ENCODE measurements around the gene LCT. TPM values are rescaled to one million over a fixed set of nuclear protein-coding genes. Genes with fewer than 3 reads are reported as not detected.
"Not testable (repeated sequence)": the region's sequence is repeated elsewhere in the genome, so short reads cannot be mapped to it uniquely, and the experiment has no call there.

The LCT gene
- total RNA-seq, result under 1 TPM; 0.05 to 0.21 (median 0.10) TPM

- Mint-ChIP-seq H3K4me3 (no peak within 1 kb of the TSS), H3K9me3 (no peaks in the 10 kb centered on the region), H3K27me3 (ENCODE audit: low read depth) (no peaks in the 10 kb centered on the region), H3K4me1 (ENCODE audit: low read depth) (peaks cover 7% of the 10 kb centered on the region), H3K36me3 (ENCODE audit: insufficient read depth) (peaks cover 5% of the 10 kb centered on the region)
- ATAC-seq (no peak), DNase-seq (no peak)
Measured at GRCh38 chr2:135836596-135837270, at the start of gene LCT. Gene LCT, minus strand, starts transcription at chr2:135837184. Its CDS starts 15 bp downstream, at chr2:135837169.

- DNase-seq, result no peak
- no peaks in the 10 kb centered on the region for H3K9me3 Mint-ChIP-seq
- H3K4me3 Mint-ChIP-seq, result no peak overlapping the region
- peak in 1 of 2 donors; percentile 7 for ATAC-seq
- H3K27me3 Mint-ChIP-seq (ENCODE audit: low read depth), result peaks cover 3% of the 10 kb centered on the region
- no peaks in the 10 kb centered on the region for H3K36me3 Mint-ChIP-seq (ENCODE audit: insufficient read depth)
- peaks cover 2% of the 10 kb centered on the region for H3K4me1 Mint-ChIP-seq (ENCODE audit: low read depth)
Measured at GRCh38 chr2:135885709-135886108, 48.7 kb upstream of the LCT start.

GRCh38 chr2:135882415-135882814 is 45.4 kb upstream of the LCT start:
- Mint-ChIP-seq H3K4me1 (ENCODE audit: low read depth) (peaks cover 3% of the 10 kb centered on the region), H3K4me3 (no peak overlapping the region), H3K36me3 (ENCODE audit: insufficient read depth) (no peaks in the 10 kb centered on the region), H3K9me3 (no peaks in the 10 kb centered on the region), H3K27me3 (ENCODE audit: low read depth) (peaks cover under 1% of the 10 kb centered on the region)
- DNase-seq (no peak), ATAC-seq (peak in 1 of 2 donors; percentile 53)

- Mint-ChIP-seq H3K4me3 (peak overlapping the region; percentile 95), H3K36me3 (ENCODE audit: insufficient read depth) (peaks cover 23% of the 10 kb centered on the region), H3K4me1 (ENCODE audit: low read depth) (peaks cover 33% of the 10 kb centered on the region)
- ATAC-seq; H3K27me3 Mint-ChIP-seq (ENCODE audit: low read depth); DNase-seq; H3K9me3 Mint-ChIP-seq: not testable (repeated sequence)
Measured at GRCh38 chr2:135876770-135877169, 39.8 kb upstream of the LCT start.

- no peaks in the 10 kb centered on the region for H3K27me3 Mint-ChIP-seq (ENCODE audit: low read depth)
- peaks cover 25% of the 10 kb centered on the region for H3K36me3 Mint-ChIP-seq (ENCODE audit: insufficient read depth)
- ATAC-seq (peak; percentile 88 to 90), DNase-seq (peak; percentile 97)
- peaks cover 35% of the 10 kb centered on the region for H3K4me1 Mint-ChIP-seq (ENCODE audit: low read depth)
- H3K4me3 Mint-ChIP-seq, result peak within 1 kb of the TSS; percentile 95
- H3K9me3 Mint-ChIP-seq, result no peaks in the 10 kb centered on the region
Measured at GRCh38 chr2:135876066-135876711, 39.2 kb upstream of the LCT start, which contains the start of gene MCM6. Gene MCM6, minus strand, starts transcription at chr2:135876443. Its CDS starts 78 bp downstream, at chr2:135876365.

GRCh38 chr2:135875491-135876065 is 38.6 kb upstream of the LCT start:
- Mint-ChIP-seq H3K4me3 (peak overlapping the region; percentile 95), H3K27me3 (ENCODE audit: low read depth) (no peaks in the 10 kb centered on the region), H3K36me3 (ENCODE audit: insufficient read depth) (peaks cover 30% of the 10 kb centered on the region), H3K9me3 (no peaks in the 10 kb centered on the region), H3K4me1 (ENCODE audit: low read depth) (peaks cover 38% of the 10 kb centered on the region)
- peak; percentile 85 to 86 for ATAC-seq
- peak; percentile 70 for DNase-seq

- ATAC-seq (no peak), DNase-seq (no peak)
- Mint-ChIP-seq H3K4me1 (ENCODE audit: low read depth) (peaks cover 42% of the 10 kb centered on the region), H3K4me3 (peak overlapping the region; percentile 95), H3K36me3 (ENCODE audit: insufficient read depth) (peaks cover 35% of the 10 kb centered on the region), H3K27me3 (ENCODE audit: low read depth) (no peaks in the 10 kb centered on the region), H3K9me3 (no peaks in the 10 kb centered on the region)
Measured at GRCh38 chr2:135874777-135875365, 37.9 kb upstream of the LCT start.

- Mint-ChIP-seq H3K9me3 (no peaks in the 10 kb centered on the region), H3K4me3 (no peak overlapping the region), H3K36me3 (ENCODE audit: insufficient read depth) (peaks cover 58% of the 10 kb centered on the region), H3K27me3 (ENCODE audit: low read depth) (no peaks in the 10 kb centered on the region), H3K4me1 (ENCODE audit: low read depth) (peaks cover 36% of the 10 kb centered on the region)
- ATAC-seq, result peak; percentile 73 to 74
- no peak for DNase-seq
Measured at GRCh38 chr2:135870571-135870970, 33.6 kb upstream of the LCT start.

- Mint-ChIP-seq H3K36me3 (ENCODE audit: insufficient read depth) (peaks cover 46% of the 10 kb centered on the region), H3K4me3 (no peak overlapping the region), H3K9me3 (no peaks in the 10 kb centered on the region), H3K4me1 (ENCODE audit: low read depth) (peaks cover 3% of the 10 kb centered on the region), H3K27me3 (ENCODE audit: low read depth) (no peaks in the 10 kb centered on the region)
- DNase-seq (no peak), ATAC-seq (no peak)
Measured at GRCh38 chr2:135863233-135863632, 26.2 kb upstream of the LCT start.

- DNase-seq, result no peak
- H3K9me3 Mint-ChIP-seq, result no peaks in the 10 kb centered on the region
- peaks cover 45% of the 10 kb centered on the region for H3K36me3 Mint-ChIP-seq (ENCODE audit: insufficient read depth)
- H3K4me3 Mint-ChIP-seq, result no peak overlapping the region
- no peaks in the 10 kb centered on the region for H3K27me3 Mint-ChIP-seq (ENCODE audit: low read depth)
- H3K4me1 Mint-ChIP-seq (ENCODE audit: low read depth), result peaks cover 3% of the 10 kb centered on the region
- ATAC-seq, result no peak
Measured at GRCh38 chr2:135862718-135863117, 25.7 kb upstream of the LCT start.

GRCh38 chr2:135853401-135853800 is 16.4 kb upstream of the LCT start:
- peaks cover 45% of the 10 kb centered on the region for H3K36me3 Mint-ChIP-seq (ENCODE audit: insufficient read depth)
- no peaks in the 10 kb centered on the region for H3K27me3 Mint-ChIP-seq (ENCODE audit: low read depth)
- no peak for DNase-seq
- no peak for ATAC-seq
- H3K9me3 Mint-ChIP-seq, result no peaks in the 10 kb centered on the region
- H3K4me3 Mint-ChIP-seq, result no peak overlapping the region
- H3K4me1 Mint-ChIP-seq (ENCODE audit: low read depth), result no peaks in the 10 kb centered on the region

GRCh38 chr2:135851858-135852257 is 14.9 kb upstream of the LCT start:
- H3K36me3 Mint-ChIP-seq (ENCODE audit: insufficient read depth), result peaks cover 43% of the 10 kb centered on the region
- no peaks in the 10 kb centered on the region for H3K4me1 Mint-ChIP-seq (ENCODE audit: low read depth)

GRCh38 chr2:135850892-135851668 is 14.1 kb upstream of the LCT start:
- H3K36me3 Mint-ChIP-seq (ENCODE audit: insufficient read depth), result peaks cover 41% of the 10 kb centered on the region
- H3K4me1 Mint-ChIP-seq (ENCODE audit: low read depth), result no peaks in the 10 kb centered on the region
- H3K27me3 Mint-ChIP-seq (ENCODE audit: low read depth), result no peaks in the 10 kb centered on the region
- ATAC-seq, result no peak
- H3K9me3 Mint-ChIP-seq, result no peaks in the 10 kb centered on the region
- DNase-seq, result no peak
- H3K4me3 Mint-ChIP-seq, result no peak overlapping the region

More at GRCh38 chr2:135851858-135852257, 14.9 kb upstream of the LCT start:
- Mint-ChIP-seq H3K4me3 (no peak overlapping the region), H3K27me3 (ENCODE audit: low read depth) (no peaks in the 10 kb centered on the region), H3K9me3 (no peaks in the 10 kb centered on the region)
- no peak for ATAC-seq
- no peak for DNase-seq

GRCh38 chr2:135849087-135849486 is 12.1 kb upstream of the LCT start:
- no peak overlapping the region for H3K4me3 Mint-ChIP-seq
- peaks cover 47% of the 10 kb centered on the region for H3K36me3 Mint-ChIP-seq (ENCODE audit: insufficient read depth)
- no peaks in the 10 kb centered on the region for H3K27me3 Mint-ChIP-seq (ENCODE audit: low read depth)
- peak in 1 of 2 donors; percentile 21 for ATAC-seq
- H3K4me1 Mint-ChIP-seq (ENCODE audit: low read depth), result no peaks in the 10 kb centered on the region
- no peaks in the 10 kb centered on the region for H3K9me3 Mint-ChIP-seq
- no peak for DNase-seq
